ENCODE measurements around the gene DCAF5.

DNA sequence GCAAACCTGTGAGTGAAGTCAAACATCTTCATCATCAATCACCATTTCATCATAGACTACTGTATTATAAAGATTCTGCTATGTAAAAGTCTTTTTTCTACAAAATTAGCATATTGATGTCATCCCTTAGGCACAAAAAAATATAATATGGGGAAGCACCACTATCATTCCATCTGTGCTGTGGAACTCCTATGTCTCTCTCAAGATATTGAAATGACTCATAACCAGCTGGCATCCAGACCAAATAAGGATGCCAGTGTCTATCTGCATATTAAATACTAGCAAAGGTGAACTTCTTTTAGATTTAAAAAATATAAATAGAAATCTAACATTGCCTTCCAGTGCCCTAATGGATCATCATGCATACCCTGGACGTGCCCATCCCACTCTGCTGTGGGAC, 17.9 kb upstream of the DCAF5 start:
- TF ChIP-seq, protein P1, sequence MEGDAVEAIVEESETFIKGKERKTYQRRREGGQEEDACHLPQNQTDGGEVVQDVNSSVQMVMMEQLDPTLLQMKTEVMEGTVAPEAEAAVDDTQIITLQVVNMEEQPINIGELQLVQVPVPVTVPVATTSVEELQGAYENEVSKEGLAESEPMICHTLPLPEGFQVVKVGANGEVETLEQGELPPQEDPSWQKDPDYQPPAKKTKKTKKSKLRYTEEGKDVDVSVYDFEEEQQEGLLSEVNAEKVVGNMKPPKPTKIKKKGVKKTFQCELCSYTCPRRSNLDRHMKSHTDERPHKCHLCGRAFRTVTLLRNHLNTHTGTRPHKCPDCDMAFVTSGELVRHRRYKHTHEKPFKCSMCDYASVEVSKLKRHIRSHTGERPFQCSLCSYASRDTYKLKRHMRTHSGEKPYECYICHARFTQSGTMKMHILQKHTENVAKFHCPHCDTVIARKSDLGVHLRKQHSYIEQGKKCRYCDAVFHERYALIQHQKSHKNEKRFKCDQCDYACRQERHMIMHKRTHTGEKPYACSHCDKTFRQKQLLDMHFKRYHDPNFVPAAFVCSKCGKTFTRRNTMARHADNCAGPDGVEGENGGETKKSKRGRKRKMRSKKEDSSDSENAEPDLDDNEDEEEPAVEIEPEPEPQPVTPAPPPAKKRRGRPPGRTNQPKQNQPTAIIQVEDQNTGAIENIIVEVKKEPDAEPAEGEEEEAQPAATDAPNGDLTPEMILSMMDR (IDR thresholded peaks at IDR 0.05): no peak
- no peak for TF ChIP-seq POLR2A (IDR thresholded peaks at IDR 0.05)

All from tibial nerve (tissue), 3 donors.